Keratinocyte (primary cell): ENCODE measurements around the gene FMN1. TPM values are rescaled to one million over a fixed set of nuclear protein-coding genes. Genes with fewer than 3 reads are reported as not detected.

Experiments
- DNase-seq: peaks from one replicate; pipeline ENCODE4 v3.0.0-alpha.2; 2011; ENCODE audit warnings: low read depth, missing footprints, low spot score
- FAIRE-seq: peaks from 2 replicates; lab custom pipeline; 2011; peaks lifted over from hg19 to GRCh38; lab: Jason Lieb, UNC
- H2AFZ ChIP-seq: 2 replicates; pipeline ENCODE4 v1.6.0; 2012; ENCODE audit warnings: low read length, control low read depth, inconsistent platforms; ENCODE audit not compliant: control insufficient read depth
- H3K27ac ChIP-seq: 2 replicates; pipeline ENCODE4 v1.5.1; 2011; ENCODE audit warnings: low read length; ENCODE audit not compliant: control insufficient read depth, insufficient read depth
- H3K27me3 ChIP-seq: 3 replicates; pipeline ENCODE4 v1.6.0; 2011; ENCODE audit warnings: low read length; ENCODE audit not compliant: control insufficient read depth, insufficient read depth; ENCODE audit errors: extremely low read depth
- H3K36me3 ChIP-seq, 2 experiments: 2 replicates in 1 of 2; 3 replicates in 1 of 2; pipeline ENCODE4 v1.5.1; 2011; ENCODE audit warnings: low read length in 2 of 2, mild to moderate bottlenecking in 1 of 2; ENCODE audit not compliant: control insufficient read depth in 2 of 2, insufficient read depth in 2 of 2; ENCODE audit errors: extremely low read depth in 1 of 2
- H3K4me1 ChIP-seq: 3 replicates; pipeline ENCODE4 v1.5.1; 2011; ENCODE audit warnings: low read length; ENCODE audit not compliant: control insufficient read depth, insufficient read depth; ENCODE audit errors: extremely low read depth
- H3K4me2 ChIP-seq: 3 replicates; pipeline ENCODE4 v1.6.0; 2011; ENCODE audit warnings: low read depth, low read length; ENCODE audit not compliant: control insufficient read depth, insufficient read depth; ENCODE audit errors: extremely low read depth
- H3K4me3 ChIP-seq, 3 experiments: fragments of 200-600 bp in 1 of 3; sonication (generic) in 1 of 3; 2 replicates in 2 of 3; 3 replicates in 1 of 3; pipeline ENCODE4 v1.5.1; 2011 to 2016; ENCODE audit warnings: low read length in 3 of 3, mild to moderate bottlenecking in 3 of 3, control low read depth in 2 of 3, inconsistent platforms in 1 of 3, low read depth in 1 of 3, mixed read lengths in 1 of 3, mixed run types in 1 of 3, moderate library complexity in 1 of 3; ENCODE audit not compliant: control insufficient read depth in 2 of 3, insufficient read depth in 2 of 3; ENCODE audit errors: extremely low read depth in 1 of 3
- H3K79me2 ChIP-seq: 2 replicates; pipeline ENCODE4 v1.6.0; 2012; ENCODE audit warnings: low read length; ENCODE audit not compliant: control insufficient read depth, insufficient read depth
- H3K9ac ChIP-seq: 3 replicates; pipeline ENCODE4 v1.6.0; 2011; ENCODE audit warnings: low read length; ENCODE audit not compliant: control insufficient read depth, insufficient read depth; ENCODE audit errors: extremely low read depth
- H3K9me1 ChIP-seq: 3 replicates; pipeline ENCODE4 v1.6.0; 2011; ENCODE audit warnings: low read length; ENCODE audit not compliant: control insufficient read depth, insufficient read depth; ENCODE audit errors: extremely low read depth
- H3K9me3 ChIP-seq: 2 replicates; pipeline ENCODE4 v1.5.1; 2012; ENCODE audit warnings: low read depth, low read length; ENCODE audit not compliant: control insufficient read depth
- H4K20me1 ChIP-seq: 3 replicates; pipeline ENCODE4 v1.6.0; 2011; ENCODE audit warnings: low read length; ENCODE audit not compliant: control insufficient read depth, insufficient read depth; ENCODE audit errors: extremely low read depth
- CTCF ChIP-seq, 3 experiments: IDR thresholded peaks in 1 of 3; conservative IDR thresholded peaks in 1 of 3; optimal IDR thresholded peaks in 1 of 3; 2 replicates in 2 of 3; 3 replicates in 1 of 3; pipeline versions ENCODE3 to v1.5.1; 2011; ENCODE audit warnings: low read length in 3 of 3, mild to moderate bottlenecking in 3 of 3, moderate library complexity in 2 of 3, control low read depth in 1 of 3, inconsistent platforms in 1 of 3; ENCODE audit not compliant: insufficient read depth in 2 of 3; ENCODE audit errors: extremely low read depth in 1 of 3
- EZH2 ChIP-seq: IDR thresholded peaks from one replicate; pipeline ENCODE4 v1.6.1; 2012; ENCODE audit warnings: inconsistent platforms, mild to moderate bottlenecking, low read length, moderate library complexity
- dilution Hi-C: fragments of 300-500 bp; cut with MboI; formaldehyde crosslinking; loops from one replicate; pipeline ENCODE4 v1.7.0; 2020; ENCODE audit warnings: low sequenced_read_pairs; ENCODE audit not compliant: extremely low pct_ligation_motif_present
- polyA plus RNA-seq, 5 experiments: library from polyadenylated mRNA; depleted of rRNA in 3 of 5; stranded (reverse) in 3 of 5; stranded (forward) in 1 of 5; unstranded in 1 of 5; fragments of >200 nt; gene quantifications; 1 replicate in 1 of 5; 2 replicates in 3 of 5; 3 replicates in 1 of 5; pipeline versions ENCODE4 v1.2.1 to v1.2.3, GENCODE V29; 2011 to 2012; ENCODE audit warnings: missing spikeins in 2 of 5, low read depth in 1 of 5, low replicate concordance in 1 of 5

The FMN1 gene
- polyA plus RNA-seq, 1 donor (not counting 4 experiments of a cell fraction or from before 2014, with no cell fraction given), result 0.71 TPM

- dilution Hi-C loops, result no loop called here
- Histone ChIP-seq H3K36me3 (no peaks in the 10 kb centered on the region), H3K4me3 (no peak overlapping the region), H3K4me2 (no peak overlapping the region), H3K9ac (no peak overlapping the region), H2AFZ (no peak overlapping the region), H3K9me1 (no peaks in the 10 kb centered on the region), H3K27me3 (no peaks in the 10 kb centered on the region), H3K9me3 (no peaks in the 10 kb centered on the region), H3K4me1 (no peaks in the 10 kb centered on the region), H3K27ac (no peak overlapping the region), H4K20me1 (no peaks in the 10 kb centered on the region), H3K79me2 (no peaks in the 10 kb centered on the region)
- TF ChIP-seq CTCF (optimal IDR thresholded peaks at IDR 0.05 in 1 of 3, IDR thresholded peaks at IDR 0.05 in 1 of 3, conservative IDR thresholded peaks at IDR 0.05 in 1 of 3; ENCODE audit: extremely low read depth in 1 of 3, insufficient read depth in 2 of 3, low read length in 3 of 3) (no peak), EZH2 (no peak)
- DNase-seq, result no peak
- FAIRE-seq, result no peak
These were observed 227.0 kb downstream of the FMN1 start for GRCh38 chr15:32967521-32967920.

GRCh38 chr15:32966512-32966911 lies 228.0 kb downstream of the FMN1 start:
- DNase-seq (no peak), FAIRE-seq (no peak)
- no peak overlapping the region for H3K4me2 ChIP-seq
- dilution Hi-C loops, result no loop called here
- H3K9me1 ChIP-seq, result no peaks in the 10 kb centered on the region
- H3K9me3 ChIP-seq, result no peaks in the 10 kb centered on the region
- no peaks in the 10 kb centered on the region for H3K27me3 ChIP-seq
- H3K9ac ChIP-seq, result no peak overlapping the region
- no peaks in the 10 kb centered on the region for H3K79me2 ChIP-seq
- no peak overlapping the region for H3K27ac ChIP-seq
- H2AFZ ChIP-seq, result no peak overlapping the region
- H3K4me3 ChIP-seq, result no peak overlapping the region
- H3K36me3 ChIP-seq, result no peaks in the 10 kb centered on the region
- H4K20me1 ChIP-seq, result no peaks in the 10 kb centered on the region
- TF ChIP-seq EZH2 (no peak), CTCF (optimal IDR thresholded peaks at IDR 0.05 in 1 of 3, IDR thresholded peaks at IDR 0.05 in 1 of 3, conservative IDR thresholded peaks at IDR 0.05 in 1 of 3; ENCODE audit: extremely low read depth in 1 of 3, insufficient read depth in 2 of 3, low read length in 3 of 3) (no peak)
- H3K4me1 ChIP-seq, result no peaks in the 10 kb centered on the region
